Measurements from ENCODE around the gene CDSN.
A peak's percentile ranks its signal among the peaks of the same experiment; 100 is the strongest.

CDSN gene

DNA sequence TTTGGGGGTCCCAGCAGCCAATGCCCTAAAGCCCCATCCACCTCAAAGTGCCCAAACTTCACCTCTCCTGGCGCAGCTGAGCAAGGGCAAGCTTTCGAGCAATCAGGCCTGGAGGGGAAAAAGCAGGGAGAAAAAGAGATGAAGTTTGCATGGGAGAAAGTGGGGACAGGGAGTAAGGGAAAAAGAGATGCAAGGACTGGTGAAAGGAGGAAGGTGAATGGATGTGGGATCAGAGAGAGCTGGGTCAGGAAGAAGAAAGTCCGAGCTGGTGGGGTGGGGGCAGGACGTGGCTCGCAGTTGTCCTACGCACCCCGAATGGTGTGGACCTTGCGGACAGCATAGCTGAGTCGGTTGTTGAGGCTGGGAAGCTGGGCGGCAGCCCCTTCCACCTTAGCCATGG is 25.1 kb upstream of the CDSN start:
- DNase-seq (ENCODE audit: low spot score) = no peak

DNA sequence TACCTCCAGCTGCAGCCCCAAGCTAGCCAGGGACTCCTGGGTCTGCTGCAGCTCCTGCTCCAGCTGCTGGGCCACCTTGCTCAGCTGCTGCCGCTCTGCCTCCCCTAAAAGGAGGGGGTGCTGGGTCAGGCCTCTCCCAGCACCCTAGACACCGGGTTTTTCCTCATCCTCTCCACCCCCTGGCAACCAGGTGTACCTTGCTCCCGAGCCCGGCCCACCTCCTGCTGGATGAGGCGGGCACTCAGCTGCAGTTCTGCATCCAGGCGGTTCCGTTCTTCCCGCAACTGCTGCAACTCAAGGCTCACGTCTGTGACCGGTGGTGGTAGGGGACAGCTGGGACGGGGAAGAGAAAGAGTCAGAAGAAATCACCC is 24.7 kb upstream of the CDSN start:
- no peak for DNase-seq (ENCODE audit: low spot score)

DNA sequence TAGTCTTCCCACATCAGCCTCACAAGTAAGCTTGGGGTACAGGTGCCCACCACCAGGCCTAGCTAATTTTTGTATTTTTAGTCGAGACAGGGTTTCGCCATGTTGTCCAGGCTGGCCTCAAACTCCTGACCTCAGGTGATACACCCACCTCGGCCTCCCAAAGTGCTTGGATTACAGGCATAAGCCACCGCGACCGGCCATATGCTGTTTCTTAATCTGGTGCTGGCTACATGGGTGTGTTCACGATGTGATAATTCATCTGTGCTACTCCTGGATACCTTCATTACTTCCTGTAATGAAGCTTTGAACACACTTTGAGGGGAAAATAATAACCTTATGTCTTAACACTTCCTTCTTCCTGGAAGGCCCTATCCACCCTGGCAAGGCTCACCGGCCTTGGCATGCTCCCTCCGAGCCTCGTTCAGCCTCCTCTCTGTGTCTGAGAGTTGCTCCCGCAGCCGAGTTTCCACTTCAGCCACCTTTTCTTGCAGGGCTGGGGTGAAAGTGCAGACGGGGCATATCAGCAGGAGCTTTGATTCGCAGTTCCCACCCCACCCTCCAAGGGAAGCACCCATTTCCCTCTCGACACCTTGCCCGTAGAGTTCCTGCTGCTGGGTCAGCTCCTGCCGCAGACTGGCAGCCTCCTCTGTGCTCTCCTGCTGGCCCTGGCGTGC is 24.2 kb upstream of the CDSN start:
- DNase-seq (ENCODE audit: low spot score) = no peak

DNA sequence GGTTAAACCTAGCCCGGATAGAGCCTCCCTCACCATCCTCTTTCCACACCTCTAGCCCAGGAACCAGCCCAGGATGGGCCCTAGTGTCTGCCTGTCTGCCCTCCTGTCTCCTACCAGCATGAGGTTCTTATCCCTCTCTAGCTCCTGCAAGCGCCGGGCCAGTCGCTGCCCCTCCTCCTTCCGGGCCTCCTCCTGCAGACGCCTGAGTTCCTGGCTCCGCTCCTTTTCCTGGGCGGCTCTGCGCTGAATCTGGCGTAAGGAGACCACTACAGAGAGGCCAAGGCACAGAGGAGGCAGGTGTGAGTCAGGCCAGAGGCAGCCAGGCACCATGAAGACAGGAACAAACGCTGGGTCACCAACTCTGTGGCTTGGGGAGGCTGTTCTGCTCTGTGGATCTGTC is 22.9 kb upstream of the CDSN start:
- DNase-seq (ENCODE audit: low spot score) = peak; percentile 82

DNA sequence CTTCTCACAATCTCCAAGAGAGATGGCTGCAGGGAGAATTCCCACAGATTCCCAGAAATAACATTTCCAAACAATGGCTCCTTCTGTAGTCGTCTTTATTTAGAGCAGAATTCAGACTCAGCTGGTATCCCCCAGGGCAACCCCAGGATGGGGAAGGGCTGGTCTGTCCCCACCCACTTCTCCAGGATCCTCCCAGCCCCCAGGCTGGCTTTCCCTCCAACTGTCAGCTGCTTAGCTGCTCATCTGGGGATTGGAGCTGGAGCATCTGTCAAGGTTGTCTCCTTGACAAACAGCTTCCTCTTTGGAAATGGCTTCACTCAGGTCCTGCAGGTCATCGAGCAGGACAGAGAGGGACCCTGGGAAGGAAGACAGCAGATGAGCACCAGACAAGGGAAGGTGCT is 22.1 kb upstream of the CDSN start:
- no peak for DNase-seq (ENCODE audit: low spot score)

DNA sequence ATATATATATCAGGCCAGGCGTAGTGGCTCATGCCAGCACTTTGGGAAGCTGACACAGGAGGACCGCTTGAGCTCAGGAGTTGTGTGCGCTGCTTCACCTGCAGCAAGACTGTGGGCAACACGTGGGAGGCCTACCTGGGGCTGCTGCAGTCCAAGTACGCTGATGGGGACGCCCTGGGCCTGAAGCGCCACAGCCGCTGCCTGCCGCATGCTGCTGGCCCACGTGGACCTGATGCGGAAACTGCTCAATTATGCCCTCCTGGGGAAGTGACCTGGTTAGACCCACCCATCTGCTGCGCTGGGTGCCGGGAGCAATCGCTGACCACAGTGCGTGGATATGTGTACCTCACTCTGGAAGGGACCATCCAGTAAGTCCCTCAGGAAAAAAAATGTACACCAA is 20.4 kb upstream of the CDSN start:
- DNase-seq (ENCODE audit: low spot score) = no peak

DNA sequence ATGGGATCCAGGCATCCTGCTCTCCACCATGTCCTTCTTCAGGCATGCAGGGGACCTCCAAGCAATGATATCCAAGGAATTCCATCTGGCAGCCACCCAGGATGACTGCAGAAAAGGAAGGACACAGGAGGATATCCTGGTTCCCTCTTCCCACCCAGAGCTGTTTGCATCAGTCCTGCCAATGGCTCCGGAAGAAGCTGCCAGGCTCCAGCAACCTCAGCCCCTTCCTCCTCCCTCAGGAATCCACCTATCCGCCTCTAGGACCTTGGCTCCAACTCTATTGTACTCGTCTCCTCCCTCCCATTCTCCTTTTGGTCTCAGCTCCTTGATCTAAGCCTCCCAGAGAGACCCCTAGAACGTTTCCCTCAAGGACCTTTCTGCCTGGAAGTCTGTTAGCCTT is 19.4 kb upstream of the CDSN start:
- peak; percentile 70 for DNase-seq (ENCODE audit: low spot score)

DNA sequence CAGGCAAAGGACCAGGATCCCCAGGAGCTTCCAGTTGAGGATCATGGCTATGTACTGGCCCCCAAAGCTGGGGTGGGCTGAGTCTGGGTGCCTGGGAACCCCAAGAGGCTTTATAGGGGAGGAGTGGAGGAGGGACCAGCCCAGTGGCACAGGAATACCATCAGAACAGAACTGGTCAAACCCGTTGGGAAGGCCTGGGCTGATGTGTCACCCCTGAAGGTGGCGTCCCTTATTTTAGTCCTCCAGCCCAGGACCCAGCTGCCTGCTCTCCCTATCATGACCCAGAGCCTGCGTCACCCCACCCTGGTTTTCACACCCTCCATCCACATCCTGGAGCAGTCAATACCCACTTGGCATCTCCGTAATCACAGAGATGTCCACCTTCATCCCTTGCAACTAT is 18.7 kb upstream of the CDSN start, which contains the start of gene PSORS1C2:
PSORS1C2 (minus strand) TSS at position 85 of the 400 bp plus-strand sequence; CDS start at position 45, 40 bp downstream.
- DNase-seq (ENCODE audit: low spot score) = no peak

DNA sequence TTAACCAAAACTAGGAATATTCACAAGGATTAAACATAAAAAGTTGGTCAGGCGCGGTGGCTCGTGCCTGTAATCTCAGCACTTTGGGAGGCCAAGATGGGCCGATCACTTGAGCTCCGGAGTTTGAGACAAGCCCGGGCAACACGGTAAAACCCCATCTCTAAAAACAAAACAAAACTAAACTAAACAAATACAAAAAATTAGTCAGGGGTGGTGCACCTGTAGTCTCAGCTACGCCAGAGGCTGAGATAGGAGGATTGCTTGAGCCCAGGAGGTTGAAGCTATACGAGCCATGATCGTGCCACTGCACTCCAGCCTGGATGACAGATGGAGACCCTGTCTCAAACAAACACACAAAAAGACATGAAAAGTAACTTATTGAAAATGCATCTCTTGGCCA is 15.5 kb upstream of the CDSN start:
- no peak for DNase-seq (ENCODE audit: low spot score)

DNA sequence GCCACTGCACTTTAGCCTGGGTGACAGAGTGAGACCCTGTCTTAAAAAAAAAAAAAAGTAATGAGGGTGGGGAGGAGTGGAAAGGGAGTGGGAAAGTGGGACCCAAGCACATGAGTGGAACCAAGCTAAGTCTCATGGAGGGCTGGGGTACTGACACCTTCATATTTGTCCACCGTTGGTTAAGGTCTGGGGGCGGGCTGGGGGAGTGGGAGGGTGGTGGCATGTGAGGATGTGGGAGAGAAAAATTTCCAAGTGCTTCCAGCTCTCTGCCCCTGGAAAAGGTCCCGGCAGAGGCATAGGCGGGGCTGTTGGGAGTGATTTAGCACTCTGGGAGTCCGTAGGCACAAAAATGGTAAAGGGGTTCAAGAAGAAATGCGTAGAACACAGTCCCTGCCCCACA is 12.6 kb upstream of the CDSN start:
- DNase-seq (ENCODE audit: low spot score) = no peak

DNA sequence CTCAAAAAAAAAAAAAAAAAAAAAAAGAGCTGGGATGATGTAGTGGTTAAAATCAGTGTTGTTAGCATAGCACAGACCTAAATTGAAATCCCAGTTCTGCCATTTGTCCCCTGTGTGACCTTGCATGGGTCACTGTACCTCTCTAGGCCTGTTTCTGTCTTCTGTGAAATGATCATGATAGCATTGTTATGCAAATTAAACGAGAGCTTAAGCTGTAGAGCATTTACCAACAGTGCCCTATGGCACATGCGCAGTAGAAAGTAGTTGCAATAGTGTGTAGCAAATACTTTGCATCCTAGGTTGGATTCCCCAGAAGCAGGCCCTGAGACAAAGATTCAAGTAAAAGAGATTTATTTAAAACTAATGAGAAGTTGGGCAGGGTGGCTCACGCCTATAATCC is 11.3 kb upstream of the CDSN start:
- DNase-seq (ENCODE audit: low spot score) = no peak

DNA sequence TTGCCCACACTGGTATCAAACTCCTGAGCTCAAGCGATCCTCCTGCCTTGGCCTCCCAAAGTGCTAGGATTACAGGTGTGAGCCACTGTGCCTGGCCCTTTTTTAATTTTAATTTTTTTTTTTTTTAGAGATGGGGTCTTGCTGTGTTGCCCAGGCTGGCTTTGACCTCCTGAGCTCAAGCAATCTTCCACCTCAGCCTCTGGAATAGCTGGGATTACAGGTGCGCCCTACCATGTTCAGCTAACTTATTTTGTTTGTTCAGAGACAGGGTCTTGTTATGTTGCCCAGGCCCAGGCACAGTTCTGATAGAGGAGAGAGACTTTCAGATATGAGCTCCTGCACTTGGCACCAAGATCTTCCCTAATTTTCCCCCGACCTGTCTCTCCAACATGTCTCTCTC is 10.5 kb upstream of the CDSN start:
- no peak for DNase-seq (ENCODE audit: low spot score)

DNA sequence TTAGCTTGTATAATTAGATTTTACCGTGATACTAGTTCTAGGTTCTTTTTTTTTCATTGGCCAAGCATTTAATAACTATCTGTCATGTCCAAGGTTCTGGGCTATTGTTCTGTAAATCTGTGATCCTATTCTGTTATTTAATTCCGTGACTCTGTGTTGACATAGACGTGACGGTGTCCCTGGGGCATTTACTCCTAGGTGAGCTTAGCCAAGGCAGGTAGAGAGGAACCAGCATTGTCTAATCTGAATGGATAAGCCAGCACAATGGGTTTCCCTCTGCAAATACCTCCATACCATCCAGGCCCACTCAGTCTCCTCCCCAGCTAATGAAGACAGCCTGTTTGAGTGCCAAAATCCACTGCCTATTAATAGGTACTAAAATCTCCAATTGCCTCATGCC is 8.9 kb upstream of the CDSN start:
- no peak for DNase-seq (ENCODE audit: low spot score)

DNA sequence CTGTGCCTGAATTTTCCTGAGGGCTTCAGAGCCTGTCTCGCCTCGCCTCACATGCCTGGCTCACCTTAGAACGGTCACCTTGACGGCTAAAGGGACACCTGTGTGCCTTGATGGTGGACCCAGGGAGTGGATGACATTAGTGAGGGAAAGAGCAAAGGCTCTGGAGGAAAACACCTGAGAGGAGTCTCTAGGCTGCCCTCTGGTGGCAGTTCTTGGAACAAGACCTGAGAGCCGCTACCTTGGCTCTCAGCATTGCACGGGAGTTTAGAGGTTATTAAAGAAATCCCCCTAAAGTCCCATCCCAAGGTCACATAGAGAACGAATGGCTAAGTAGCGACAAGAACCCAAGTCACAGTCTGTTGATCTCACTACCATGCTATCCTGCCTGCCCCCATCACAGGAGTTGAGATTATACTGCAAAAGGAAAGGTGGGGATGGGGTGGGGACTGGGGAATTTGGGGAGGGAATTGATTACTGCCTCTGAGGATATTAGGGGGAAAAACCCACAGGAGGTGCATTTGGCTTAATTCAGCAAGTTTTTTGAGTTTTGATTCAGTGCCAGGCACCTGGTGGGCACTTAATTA is 7.9 kb upstream of the CDSN start:
- DNase-seq (ENCODE audit: low spot score) = peak; percentile 55

DNA sequence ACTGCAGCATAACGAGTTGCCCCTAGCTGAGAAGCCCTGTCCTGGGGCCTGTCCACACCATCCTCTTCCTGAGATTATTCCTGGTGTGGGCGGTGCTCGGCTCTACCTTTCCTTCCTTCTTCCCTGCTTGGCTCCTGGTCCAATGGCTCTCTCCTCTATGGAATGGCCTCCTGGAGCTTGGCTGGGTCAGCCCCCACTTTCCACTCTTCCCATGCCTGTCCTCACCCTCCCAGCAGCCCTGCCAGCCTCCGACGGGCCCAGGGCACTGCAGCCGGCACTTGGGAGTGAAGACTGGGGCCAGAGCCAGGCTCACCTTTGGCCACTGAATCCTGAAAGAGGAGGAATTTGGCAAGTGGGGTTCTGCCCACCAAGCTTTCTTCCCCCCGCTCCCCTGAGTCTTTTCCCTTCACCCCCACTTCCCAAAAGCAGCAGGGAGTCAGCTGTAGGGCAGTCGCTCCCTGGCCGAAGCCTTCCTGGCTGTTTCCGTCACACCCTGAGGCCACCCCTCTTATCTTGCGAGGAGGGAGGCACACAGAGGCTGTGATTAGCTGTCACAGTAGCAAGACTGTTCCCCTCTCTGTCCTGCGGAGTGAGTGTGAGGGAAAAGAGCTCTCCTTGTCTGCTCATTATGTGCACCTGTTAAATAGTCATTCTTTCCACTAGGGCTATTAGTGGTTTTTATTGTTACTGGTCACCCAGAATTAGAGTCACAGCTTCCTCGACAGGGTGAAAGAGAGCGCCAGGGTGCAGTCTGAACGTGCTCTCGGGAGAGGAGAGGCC is 6.3 kb upstream of the CDSN start:
- no peak for DNase-seq (ENCODE audit: low spot score)

DNA sequence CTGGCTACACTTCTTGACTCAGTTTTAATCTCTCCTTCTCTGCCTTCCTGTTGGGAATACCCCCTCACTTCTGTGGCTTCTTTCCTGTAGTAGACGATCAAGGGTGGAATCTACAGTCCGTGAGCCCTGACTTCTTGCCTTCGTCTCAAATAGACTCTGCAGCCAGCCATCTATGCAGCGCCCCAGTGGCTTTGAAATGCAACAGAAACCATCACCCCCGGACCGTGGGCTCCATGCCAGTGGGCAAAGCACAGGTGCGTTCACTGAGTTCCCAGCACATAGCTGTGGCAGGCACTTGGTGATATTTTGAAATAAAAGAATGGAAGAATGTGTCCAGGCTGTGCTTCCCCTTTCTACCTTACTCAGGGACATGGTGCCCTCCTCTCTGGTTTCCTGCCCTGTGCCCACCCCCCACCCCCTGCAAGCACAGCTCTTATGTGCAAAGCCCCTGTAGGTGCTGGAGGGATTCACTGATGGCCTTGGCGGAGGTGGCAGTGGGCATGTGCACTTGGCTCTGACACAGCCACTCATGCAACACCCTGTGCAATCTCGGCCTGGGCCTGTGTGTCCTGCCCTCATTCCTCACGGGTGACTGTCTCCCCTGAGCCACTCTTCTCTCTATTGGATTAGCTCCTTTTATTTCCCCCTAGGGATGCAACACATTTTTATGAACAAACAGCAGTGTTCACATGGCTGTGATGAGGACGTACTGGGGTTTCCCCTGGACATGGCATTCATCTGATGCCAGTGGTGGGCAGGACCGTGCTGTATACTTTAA is 5.5 kb upstream of the CDSN start:
- DNase-seq (ENCODE audit: low spot score) = peak; percentile 92

DNA sequence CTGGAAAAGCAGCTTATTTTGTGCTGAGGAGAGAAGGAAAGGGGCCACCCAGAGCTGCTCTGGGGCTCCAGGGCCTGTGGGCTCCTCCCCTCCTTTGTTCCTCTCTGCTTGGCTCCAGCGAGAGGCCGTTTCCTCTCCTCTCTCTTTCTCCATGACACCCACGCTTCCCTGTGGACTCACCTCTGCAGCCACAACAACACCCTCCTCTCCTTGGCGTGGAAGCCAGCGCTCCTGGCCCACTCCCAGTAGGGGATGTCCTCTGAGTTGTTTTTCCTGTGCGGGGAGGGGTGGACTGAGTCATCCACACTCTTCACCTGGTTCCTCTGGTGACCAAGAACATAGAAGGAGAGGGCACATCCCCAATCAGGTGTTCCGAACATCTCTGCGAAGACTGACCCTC is 4.9 kb upstream of the CDSN start:
- DNase-seq (ENCODE audit: low spot score) = no peak

DNA sequence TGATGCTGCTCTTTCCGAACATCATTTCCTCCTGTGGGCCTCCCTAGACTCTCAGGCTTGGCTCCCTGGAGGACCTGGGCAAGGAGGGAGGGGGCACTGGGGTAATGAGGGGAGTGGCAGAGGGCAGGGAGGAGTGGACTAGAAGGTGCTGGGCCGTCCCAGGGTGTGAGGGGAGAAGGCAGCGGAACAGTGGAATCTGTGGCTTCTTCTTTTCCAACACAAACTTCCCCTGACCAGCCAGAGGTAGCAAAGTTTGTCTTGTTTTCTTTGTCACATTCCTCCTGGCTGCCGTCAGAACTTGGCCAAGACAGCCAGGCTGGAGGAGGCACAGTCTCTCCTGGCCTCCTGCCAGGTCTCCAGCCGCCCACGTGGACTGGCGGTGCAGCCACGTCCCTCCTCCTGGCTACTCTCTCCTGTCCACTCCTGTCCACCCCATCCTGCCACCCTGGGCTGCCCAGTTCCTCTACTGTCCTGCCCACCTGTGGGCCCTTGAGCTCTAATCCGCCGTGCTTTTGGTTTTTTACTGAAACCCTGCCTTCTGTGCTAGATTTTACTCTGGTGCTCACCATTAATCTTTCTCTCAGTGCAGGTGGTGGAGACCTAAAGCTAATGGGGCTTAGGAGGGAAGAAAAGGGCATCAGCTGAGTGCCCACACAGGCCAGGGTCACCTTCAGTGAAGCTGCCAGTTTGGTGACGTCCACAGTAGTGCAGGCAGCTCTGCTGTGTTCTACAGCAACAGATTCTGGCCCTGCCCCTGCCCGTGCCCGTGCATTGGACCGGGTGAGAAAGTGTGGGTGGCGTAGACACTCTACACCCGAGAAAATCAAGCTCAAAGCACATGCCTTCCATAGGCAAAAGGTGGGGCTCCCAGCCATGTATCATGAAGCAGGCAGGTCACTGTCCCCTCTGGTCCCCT is 2.8 kb upstream of the CDSN start:
- peak; percentile 95 for DNase-seq (ENCODE audit: low spot score)

DNA sequence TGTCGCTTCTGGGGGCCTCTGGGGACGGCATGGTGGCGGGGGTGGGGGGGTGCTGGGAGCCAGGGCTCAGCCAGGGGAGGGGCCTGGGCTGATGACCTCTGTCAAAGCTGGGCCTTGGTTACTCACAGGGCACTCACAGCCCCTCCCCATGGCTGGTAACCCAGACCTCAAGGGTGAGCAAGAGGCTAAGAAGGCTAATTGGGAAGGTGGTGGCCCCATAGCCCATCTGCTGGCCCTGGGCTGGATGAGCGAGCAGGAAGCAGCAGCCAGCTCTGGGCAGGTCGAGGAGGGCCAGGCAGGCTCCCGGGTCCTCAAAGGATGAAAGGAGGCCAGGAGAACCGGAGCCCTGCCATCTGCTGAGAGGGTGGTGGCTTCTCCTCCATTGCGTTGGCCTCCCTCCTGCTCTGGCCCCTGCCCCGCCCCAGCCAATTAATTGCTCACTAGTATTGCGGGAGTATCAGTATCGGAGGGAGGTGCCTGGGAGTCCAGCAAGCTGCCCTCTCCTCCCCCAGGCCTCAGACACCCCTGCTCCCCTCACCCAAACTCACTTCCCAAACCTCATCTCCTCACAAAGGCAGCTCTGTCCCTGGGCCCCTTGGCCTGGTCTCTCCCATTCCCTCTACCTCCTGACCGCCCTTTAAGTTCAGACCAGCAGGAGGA is 1.0 kb upstream of the CDSN start:
- DNase-seq (ENCODE audit: low spot score) = no peak

DNA sequence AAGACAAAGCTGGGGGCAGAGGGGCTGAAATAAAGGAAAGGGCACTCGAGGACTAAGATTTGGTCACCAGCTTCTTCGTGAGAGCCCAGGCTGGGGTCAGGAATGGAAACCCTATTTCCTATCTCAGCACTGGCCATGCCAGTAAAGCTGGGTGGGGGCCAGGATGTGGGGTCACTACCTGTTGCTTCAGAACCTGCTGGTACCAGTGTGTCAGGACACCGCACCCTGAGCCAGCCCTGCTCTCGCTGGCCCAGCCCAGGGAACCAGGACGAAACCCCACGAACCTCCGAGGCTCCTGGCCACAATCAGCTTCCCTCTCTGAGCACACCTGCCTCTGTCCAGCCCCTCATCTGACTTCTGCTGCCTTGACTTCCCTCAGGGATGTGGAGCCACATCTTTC is 2.1 kb downstream of the CDSN start:
- DNase-seq (ENCODE audit: low spot score) = no peak
